H1 (cell line): ENCODE measurements around the gene COL4A4. TPM values are rescaled to one million over a fixed set of nuclear protein-coding genes. Genes with fewer than 3 reads are reported as not detected.

Source experiments
- CTCF ChIA-PET: fragments of 300-600 bp; sonication (Branson Sonifier 250); formaldehyde crosslinking; loops from one replicate; lab custom pipeline; 2021; ENCODE audit not compliant: partially characterized antibody; lab: Charles Lee
- POLR2A ChIA-PET: fragments of 300-600 bp; sonication (Branson Sonifier 250); formaldehyde crosslinking; loops from one replicate; lab custom pipeline; 2021; ENCODE audit warnings: inconsistent platforms; ENCODE audit not compliant: partially characterized antibody; lab: Charles Lee
- DNase-seq, 2 experiments: peaks; one replicate each; pipeline versions ENCODE4 v3.0.0 to v3.0.0-alpha.2; 2010 to 2022; ENCODE audit warnings: low spot score in 2 of 2, low read depth in 1 of 2, mixed read lengths in 1 of 2
- FAIRE-seq: peaks from 2 replicates; lab custom pipeline; 2011; peaks lifted over from hg19 to GRCh38; lab: Jason Lieb, UNC
- H2AFZ ChIP-seq: 2 replicates; pipeline ENCODE4 v1.8.1; 2012; ENCODE audit warnings: low read length, inconsistent platforms
- H2AK5ac ChIP-seq: 2 replicates; pipeline ENCODE4 v1.6.1; 2013; ENCODE audit warnings: low read depth, low read length
- H2BK120ac ChIP-seq: replicated peaks from 2 replicates; pipeline ENCODE3; 2013; ENCODE audit warnings: low read depth, low read length, inconsistent platforms
- H2BK12ac ChIP-seq: 2 replicates; pipeline ENCODE4 v1.6.1; 2013; ENCODE audit warnings: low read depth, low read length
- H2BK15ac ChIP-seq: 2 replicates; pipeline ENCODE4 v1.6.1; 2013; ENCODE audit warnings: low read length
- H2BK20ac ChIP-seq: 2 replicates; pipeline ENCODE4 v1.6.1; 2013; ENCODE audit warnings: low read length
- H2BK5ac ChIP-seq: 2 replicates; pipeline ENCODE4 v1.6.1; 2013; ENCODE audit warnings: low read depth, low read length
- H3K14ac ChIP-seq: 2 replicates; pipeline ENCODE4 v1.6.1; 2013; ENCODE audit warnings: inconsistent platforms; ENCODE audit not compliant: insufficient read length
- H3K18ac ChIP-seq: 2 replicates; pipeline ENCODE4 v1.6.1; 2013; ENCODE audit warnings: low read length; ENCODE audit errors: extremely low read depth
- H3K23ac ChIP-seq: 2 replicates; pipeline ENCODE4 v1.6.1; 2013; ENCODE audit warnings: inconsistent platforms; ENCODE audit not compliant: insufficient read length
- H3K23me2 ChIP-seq: 2 replicates; pipeline ENCODE4 v1.6.1; 2013; ENCODE audit warnings: low read depth, low read length
- H3K27ac ChIP-seq: 2 replicates; pipeline ENCODE4 v1.6.1; 2011; ENCODE audit warnings: low read depth, low read length, inconsistent platforms
- H3K27me3 ChIP-seq, 4 experiments: replicated peaks in 1 of 4; 1 replicate in 1 of 4; 2 replicates in 3 of 4; pipeline versions ENCODE4 v1.6.1 to v1.8.1; 2011 to 2013; ENCODE audit warnings: low read length in 3 of 4, mild to moderate bottlenecking in 3 of 4, inconsistent platforms in 2 of 4, mixed read lengths in 2 of 4, moderate library complexity in 1 of 4; ENCODE audit not compliant: control insufficient read depth in 3 of 4, insufficient read depth in 3 of 4; ENCODE audit errors: extremely low read depth in 1 of 4
- H3K36me3 ChIP-seq, 4 experiments: 2 replicates each; pipeline versions ENCODE4 v1.6.1 to v1.8.1; 2011 to 2013; ENCODE audit warnings: mild to moderate bottlenecking in 4 of 4, low read length in 3 of 4, moderate library complexity in 2 of 4, control low read depth in 1 of 4, inconsistent platforms in 1 of 4; ENCODE audit not compliant: insufficient read depth in 4 of 4, control insufficient read depth in 2 of 4
- H3K4ac ChIP-seq: replicated peaks from 2 replicates; pipeline ENCODE3; 2013; ENCODE audit warnings: low read length, low read depth, mixed read lengths, inconsistent platforms; ENCODE audit not compliant: insufficient read length
- H3K4me1 ChIP-seq, 4 experiments: replicated peaks in 1 of 4; 1 replicate in 1 of 4; 2 replicates in 3 of 4; pipeline versions ENCODE4 v1.6.1 to v1.8.1; 2011 to 2013; ENCODE audit warnings: low read length in 3 of 4, inconsistent platforms in 2 of 4, mixed read lengths in 1 of 4; ENCODE audit not compliant: insufficient read depth in 4 of 4, control insufficient read depth in 3 of 4
- H3K4me2 ChIP-seq, 2 experiments: 2 replicates each; pipeline versions ENCODE4 v1.6.1 to v1.8.1; 2011 to 2013; ENCODE audit warnings: low read depth in 2 of 2, low read length in 2 of 2, control low read depth in 1 of 2, inconsistent platforms in 1 of 2, mild to moderate bottlenecking in 1 of 2; ENCODE audit not compliant: insufficient read depth in 1 of 2
- H3K4me3 ChIP-seq, 4 experiments: fragments of 200-600, 300-600 bp in 1 of 4; sonication (generic), shearing (Covaris generic), sonication (Bioruptor Twin) in 1 of 4; 2 replicates each; pipeline versions ENCODE4 v1.5.1 to v1.8.1; 2011 to 2016; ENCODE audit warnings: low read length in 4 of 4, low read depth in 3 of 4, control low read depth in 2 of 4, inconsistent platforms in 2 of 4, mild to moderate bottlenecking in 2 of 4, mixed read lengths in 1 of 4, moderate library complexity in 1 of 4; ENCODE audit not compliant: insufficient read depth in 2 of 4; ENCODE audit errors: extremely low read depth in 1 of 4
- H3K56ac ChIP-seq: replicated peaks from 2 replicates; pipeline ENCODE3; 2013; ENCODE audit warnings: low read depth, mild to moderate bottlenecking, mixed read lengths, low read length, inconsistent platforms; ENCODE audit not compliant: insufficient read length
- H3K79me1 ChIP-seq: 2 replicates; pipeline ENCODE4 v1.6.1; 2013; ENCODE audit warnings: low read depth, low read length, control low read depth
- H3K79me2 ChIP-seq, 2 experiments: 2 replicates each; pipeline versions ENCODE4 v1.6.1 to v1.8.1; 2012 to 2013; ENCODE audit warnings: low read length in 2 of 2, mild to moderate bottlenecking in 2 of 2, inconsistent platforms in 1 of 2; ENCODE audit not compliant: insufficient read depth in 2 of 2, control insufficient read depth in 1 of 2
- H3K9ac ChIP-seq, 4 experiments: replicated peaks in 1 of 4; 1 replicate in 1 of 4; 2 replicates in 3 of 4; pipeline versions ENCODE4 v1.6.1 to v1.8.1; 2011 to 2013; ENCODE audit warnings: low read depth in 3 of 4, low read length in 3 of 4, control low read depth in 2 of 4, mild to moderate bottlenecking in 2 of 4, moderate library complexity in 2 of 4, inconsistent platforms in 1 of 4; ENCODE audit errors: extremely low read depth in 1 of 4
- H3K9me3 ChIP-seq, 2 experiments: 2 replicates each; pipeline versions ENCODE4 v1.6.1 to v1.8.1; 2012 to 2013; ENCODE audit warnings: mild to moderate bottlenecking in 2 of 2, moderate library complexity in 2 of 2, control low read depth in 1 of 2, inconsistent platforms in 1 of 2, low read depth in 1 of 2, low read length in 1 of 2, mixed read lengths in 1 of 2; ENCODE audit not compliant: insufficient read depth in 2 of 2
- H4K20me1 ChIP-seq, 2 experiments: replicated peaks in 1 of 2; 2 replicates each; pipeline versions ENCODE3 to v1.8.1; 2011 to 2013; ENCODE audit warnings: inconsistent platforms in 2 of 2, low read length in 2 of 2, mild to moderate bottlenecking in 1 of 2; ENCODE audit not compliant: insufficient read depth in 2 of 2, control insufficient read depth in 1 of 2
- H4K5ac ChIP-seq: 2 replicates; pipeline ENCODE4 v1.6.1; 2013; ENCODE audit warnings: low read length, low read depth, mixed read lengths, inconsistent platforms; ENCODE audit not compliant: insufficient read length
- H4K8ac ChIP-seq: 2 replicates; pipeline ENCODE4 v1.8.0; 2013; ENCODE audit warnings: mild to moderate bottlenecking, moderate library complexity, low read length, inconsistent platforms; ENCODE audit not compliant: insufficient read depth; ENCODE audit errors: extremely low read depth
- H4K91ac ChIP-seq: replicated peaks from 2 replicates; pipeline ENCODE3; 2013; ENCODE audit warnings: low read length, mixed read lengths, inconsistent platforms; ENCODE audit not compliant: insufficient read length
- GABPA ChIP-seq: IDR thresholded peaks from 2 replicates; pipeline ENCODE4 v1.6.1; 2011; ENCODE audit warnings: mild to moderate bottlenecking, low read length, moderate library complexity, borderline replicate concordance; ENCODE audit not compliant: insufficient read depth
- NANOG ChIP-seq: IDR thresholded peaks from 2 replicates; pipeline ENCODE4 v1.6.1; 2011; ENCODE audit warnings: low read length, low read depth, mild to moderate bottlenecking, inconsistent platforms; ENCODE audit not compliant: insufficient read depth, poor library complexity, severe bottlenecking
- PHF8 ChIP-seq: fragments of 200-600 bp; sonication (generic); conservative IDR thresholded peaks from 2 replicates; pipeline ENCODE4 v1.7.1; 2012; ENCODE audit warnings: low read depth, mild to moderate bottlenecking, inconsistent platforms, low read length, moderate library complexity
- RBBP5 ChIP-seq: IDR thresholded peaks from 2 replicates; pipeline ENCODE4 v1.7.1; 2012; ENCODE audit warnings: low read depth, mild to moderate bottlenecking, inconsistent platforms, low read length, moderate library complexity, borderline replicate concordance
- RNF2 ChIP-seq: fragments of 200-900, 300-1000 bp; sonication (generic); IDR thresholded peaks from 2 replicates; pipeline ENCODE4 v1.7.1; 2016; ENCODE audit warnings: borderline replicate concordance, low read depth, mild to moderate bottlenecking, antibody characterized with exemption, low read length; ENCODE audit not compliant: poor library complexity, severe bottlenecking; ENCODE audit errors: missing control alignments
- SP1 ChIP-seq: IDR thresholded peaks from 2 replicates; pipeline ENCODE4 v1.6.1; 2011; ENCODE audit warnings: low read depth, low read length
- SP4 ChIP-seq: IDR thresholded peaks from 2 replicates; pipeline ENCODE4 v1.6.1; 2012; ENCODE audit warnings: low read length, inconsistent platforms
- WGBS, 2 experiments: shearing (Covaris generic) in 1 of 2; methylation state at CpG; one replicate each; pipeline versions ENCODE4 v1.1.6 to v1.1.7; 2013 to 2015; ENCODE audit warnings: low lambda C conversion rate in 2 of 2, mixed read lengths in 2 of 2, inconsistent platforms in 1 of 2, low coverage in 1 of 2, missing lambda C conversion rate in 1 of 2; ENCODE audit not compliant: insufficient replicate concordance in 2 of 2, insufficient coverage in 1 of 2, insufficient read length in 1 of 2; ENCODE audit errors: extremely low coverage in 1 of 2, missing lambda C conversion rate in 1 of 2; 5-methylcytosine and 5-hydroxymethylcytosine counted together
- polyA plus RNA-seq, 7 experiments: library from polyadenylated mRNA; depleted of rRNA in 3 of 7; stranded (reverse) in 5 of 7; unstranded in 2 of 7; fragments of >200 nt in 5 of 7; fragments of 200-250 nt in 2 of 7; gene quantifications; 1 replicate in 5 of 7; 2 replicates in 1 of 7; 4 replicates in 1 of 7; pipeline versions ENCODE4 v1.2.1 to v1.2.3, GENCODE V29; 2011 to 2013; ENCODE audit warnings: missing spikeins in 2 of 7, mixed read lengths in 2 of 7
- total RNA-seq: library from RNA; stranded (reverse); fragmentation: NEBNext Ultra II Directional; extraction: Animal tissue kit (Norgen Biotek cat#: 25700); gene quantifications from 2 replicates; pipeline ENCODE4 v1.2.1, GENCODE V29; 2021

The COL4A4 gene
- total and polyA plus RNA-seq, 2 of the 8 experiments (the other 6 are each of a cell fraction or from before 2014, with no cell fraction given): 0.33 to 1.7 TPM

DNA sequence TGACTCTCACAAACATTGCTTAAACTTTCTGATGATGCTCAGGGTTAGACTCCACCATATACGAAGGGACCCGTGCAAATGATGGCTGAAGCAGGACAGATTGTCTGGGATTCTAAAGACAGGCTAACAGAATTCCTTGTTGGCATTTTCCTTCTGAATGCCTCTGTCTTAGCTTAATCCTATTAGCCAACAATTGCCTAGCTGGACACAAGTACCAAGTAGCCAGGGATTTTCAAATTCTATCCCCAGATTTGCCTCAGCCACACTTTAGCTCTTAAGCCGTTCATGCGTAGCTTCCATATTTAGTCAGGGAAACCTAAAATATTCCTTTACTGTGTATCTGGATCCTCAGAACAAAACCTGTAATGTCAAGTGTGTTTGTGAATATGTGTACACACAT, 40.4 kb upstream of the COL4A4 start:
- no peaks in the 10 kb centered on the region for H3K36me3 ChIP-seq
- no peak overlapping the region for H3K18ac ChIP-seq
- H4K5ac ChIP-seq: no peak overlapping the region
- H4K20me1 ChIP-seq: no peaks in the 10 kb centered on the region
- no peak overlapping the region for H3K23ac ChIP-seq
- no peaks in the 10 kb centered on the region for H3K9me3 ChIP-seq
- no peak overlapping the region for H3K4me2 ChIP-seq
- H3K27me3 ChIP-seq: peaks cover 21 to 38% (median 31%) of the 10 kb centered on the region in 4 experiments
- no peak overlapping the region for H3K9ac ChIP-seq
- no peak overlapping the region for H4K8ac ChIP-seq
- no peak overlapping the region for H2BK12ac ChIP-seq
- WGBS, 2 experiments: 99% methylated on average over 4 of the region's 4 CpGs; no CpG with 5 or more reads in 1 of the 2 experiments
- no peak for DNase-seq
- no peak for FAIRE-seq
- H2AK5ac ChIP-seq: no peak overlapping the region
- H2BK120ac ChIP-seq: no peak overlapping the region
- peaks cover 0 to 4% (median 0%) of the 10 kb centered on the region in 4 experiments; a peak in 1 of 7 replicates for H3K4me1 ChIP-seq
- H3K79me1 ChIP-seq: no peaks in the 10 kb centered on the region
- H3K4ac ChIP-seq: no peak overlapping the region
- no peak overlapping the region for H3K56ac ChIP-seq
- no peaks in the 10 kb centered on the region for H3K79me2 ChIP-seq
- H2BK20ac ChIP-seq: no peak overlapping the region
- CTCF ChIA-PET: interaction anchor here (1.2 to 1.5 kb wide), 2 partner anchors 17 to 34 kb away, joined by 3 read pairs; no protein-coding TSS in a partner anchor
- no peak overlapping the region for H3K4me3 ChIP-seq
- TF ChIP-seq RBBP5 (no peak), SP4 (no peak), NANOG (no peak), SP1 (no peak), RNF2 (no peak), PHF8 (no peak), GABPA (no peak)
- H2BK5ac ChIP-seq: no peak overlapping the region
- no peak overlapping the region for H2AFZ ChIP-seq
- POLR2A ChIA-PET: no interaction called here
- no peak overlapping the region for H2BK15ac ChIP-seq
- no peak overlapping the region for H4K91ac ChIP-seq
- no peak overlapping the region for H3K14ac ChIP-seq
- no peak overlapping the region for H3K27ac ChIP-seq
- H3K23me2 ChIP-seq: no peaks in the 10 kb centered on the region
